ENCODE measurements around the gene SNAPC2. TPM values are rescaled to one million over a fixed set of nuclear protein-coding genes. Genes with fewer than 3 reads are reported as not detected.

SNAPC2 gene
- total and polyA plus RNA-seq, 2 of the 13 experiments (the other 11 are each of a cell fraction or from before 2014, with no cell fraction given) = 10.2 to 12.7 TPM

GRCh38 chr19:7897292-7897691 lies 22.8 kb upstream of the SNAPC2 start (continued):
- TF ChIP-seq ZNF253 (CRISPR knock-in tag; IDR thresholded peaks at IDR 0.05; ENCODE audit: borderline replicate concordance) (no peak), PAXIP1 (CRISPR knock-in tag; conservative IDR thresholded peaks at IDR 0.05) (peak; percentile 83), GMEB1 (CRISPR knock-in tag; IDR thresholded peaks at IDR 0.05; ENCODE audit: borderline replicate concordance) (no peak), KMT2B (CRISPR knock-in tag; IDR thresholded peaks at IDR 0.05) (peak; percentile 31; the same call in 1 of the 2 replicates), MATR3 (CRISPR knock-in tag; IDR thresholded peaks at IDR 0.05) (no peak), SALL2 (CRISPR knock-in tag; IDR thresholded peaks at IDR 0.05) (no peak; the same call in 1 of the 2 replicates), UBTF (CRISPR knock-in tag; IDR thresholded peaks at IDR 0.05) (0 out of 2 replicates have a peak, but pooled peaks have one; percentile 43), XBP1 (CRISPR knock-in tag; IDR thresholded peaks at IDR 0.05) (no peak), ZNF878 (CRISPR knock-in tag; IDR thresholded peaks at IDR 0.05) (no peak), SIN3B (IDR thresholded peaks at IDR 0.05; ENCODE audit: low read length) (no peak), ZNF704 (CRISPR knock-in tag; IDR thresholded peaks at IDR 0.05; ENCODE audit: borderline replicate concordance) (no peak), KAT8 (CRISPR knock-in tag; IDR thresholded peaks at IDR 0.05) (peak; percentile 62; the same call in 1 of the 2 replicates), RFXANK (CRISPR knock-in tag; IDR thresholded peaks at IDR 0.05) (no peak), ZNF276 (CRISPR knock-in tag; IDR thresholded peaks at IDR 0.05; ENCODE audit: low read depth) (no peak), ZNF678 (CRISPR knock-in tag; IDR thresholded peaks at IDR 0.05) (no peak), ZNF296 (CRISPR knock-in tag; conservative IDR thresholded peaks at IDR 0.05) (no peak), NFE2L1 (CRISPR knock-in tag; IDR thresholded peaks at IDR 0.05; ENCODE audit: borderline replicate concordance) (no peak), KDM4B (CRISPR knock-in tag; IDR thresholded peaks at IDR 0.05) (no peak), SOX5 (CRISPR knock-in tag; IDR thresholded peaks at IDR 0.05; ENCODE audit: borderline replicate concordance) (peak; percentile 19; the same call in 1 of the 2 replicates), HNRNPH1 (optimal IDR thresholded peaks at IDR 0.05; ENCODE audit: low read depth, low read length) (no peak)
